Hepatocyte (in vitro differentiated cells): ENCODE data around the gene RBKS. TPM values are rescaled to one million over a fixed set of nuclear protein-coding genes. Genes with fewer than 3 reads are reported as not detected.

Experiments used
- DNase-seq: peaks from one replicate; pipeline ENCODE4 v3.0.0-alpha.2; 2016; ENCODE audit warnings: low spot score
- H2AFZ ChIP-seq: fragments of 200-600 bp; sonication (generic); 2 replicates; pipeline ENCODE4 v1.6.0; 2016; ENCODE audit warnings: antibody characterized with exemption, mild to moderate bottlenecking
- H3K27ac ChIP-seq: fragments of 200-600 bp; sonication (generic); 2 replicates; pipeline ENCODE4 v1.5.1; 2016; ENCODE audit warnings: mild to moderate bottlenecking
- H3K27me3 ChIP-seq: fragments of 200-600 bp; sonication (generic); 2 replicates; pipeline ENCODE4 v1.6.1; 2016
- H3K36me3 ChIP-seq: fragments of 200-600 bp; sonication (generic); replicated peaks from 2 replicates; pipeline ENCODE4 v1.5.1; 2016; ENCODE audit warnings: low read depth; ENCODE audit not compliant: insufficient read depth
- H3K4me1 ChIP-seq: fragments of 200-600 bp; sonication (generic); 2 replicates; pipeline ENCODE4 v1.5.1; 2016; ENCODE audit warnings: mild to moderate bottlenecking, moderate library complexity; ENCODE audit not compliant: insufficient read depth
- H3K4me2 ChIP-seq: fragments of 200-600 bp; sonication (generic); 2 replicates; pipeline ENCODE4 v1.6.0; 2016
- H3K4me3 ChIP-seq: fragments of 200-600 bp; sonication (generic); 2 replicates; pipeline ENCODE4 v1.5.1; 2016; ENCODE audit warnings: mild to moderate bottlenecking
- H3K79me2 ChIP-seq: fragments of 200-600 bp; sonication (generic); 2 replicates; pipeline ENCODE4 v1.6.0; 2017; ENCODE audit warnings: mild to moderate bottlenecking
- H3K9me2 ChIP-seq: fragments of 200-600 bp; sonication (generic); replicated peaks from 2 replicates; pipeline ENCODE4 v1.6.0; 2017; ENCODE audit warnings: mild to moderate bottlenecking; ENCODE audit not compliant: insufficient read depth
- H3K9me3 ChIP-seq: fragments of 200-600 bp; sonication (generic); 2 replicates; pipeline ENCODE4 v1.5.1; 2016; ENCODE audit warnings: low read depth, mild to moderate bottlenecking
- H4K20me1 ChIP-seq: fragments of 200-600 bp; sonication (generic); 2 replicates; pipeline ENCODE4 v1.6.0; 2016; ENCODE audit warnings: mild to moderate bottlenecking; ENCODE audit not compliant: insufficient read depth, poor library complexity, severe bottlenecking
- EZH2 ChIP-seq: fragments of 200-600 bp; sonication (generic); IDR thresholded peaks from 2 replicates; pipeline ENCODE4 v1.6.1; 2016; ENCODE audit warnings: antibody characterized with exemption, mild to moderate bottlenecking, borderline replicate concordance
- EZH2phosphoT487 ChIP-seq: fragments of 200-600 bp; sonication (generic); IDR thresholded peaks from one replicate; pipeline ENCODE4 v1.6.1; 2018; ENCODE audit warnings: antibody characterized with exemption, mild to moderate bottlenecking, low read depth, moderate library complexity; ENCODE audit not compliant: unreplicated experiment, severe bottlenecking
- WGBS: methylation state at CpG from one replicate; pipeline ENCODE4 v1.1.6; 2016; ENCODE audit warnings: low lambda C conversion rate; ENCODE audit errors: missing lambda C conversion rate; 5-methylcytosine and 5-hydroxymethylcytosine counted together
- polyA plus RNA-seq: library from polyadenylated mRNA; unstranded; fragments of >200 nt; fragmentation: Nextera tagmentation; extraction: Ambion mirVana; gene quantifications from 2 replicates; pipeline ENCODE4 v1.2.1, GENCODE V29; 2016
- total RNA-seq: library from RNA; depleted of rRNA; stranded (reverse); fragments of >200 nt; gene quantifications from 2 replicates; pipeline ENCODE4 v1.2.3, GENCODE V29; 2014
- TF ChIP-seq, protein P1 (sequence below): fragments of 200-600 bp; sonication (generic); IDR thresholded peaks from 2 replicates; pipeline ENCODE4 v1.5.1; 2016; ENCODE audit warnings: antibody characterized with exemption, mild to moderate bottlenecking; ENCODE audit not compliant: poor library complexity

The RBKS gene
- total and polyA plus RNA-seq, 2 experiments from 2014 or later = 5.5 to 7.2 TPM

DNA sequence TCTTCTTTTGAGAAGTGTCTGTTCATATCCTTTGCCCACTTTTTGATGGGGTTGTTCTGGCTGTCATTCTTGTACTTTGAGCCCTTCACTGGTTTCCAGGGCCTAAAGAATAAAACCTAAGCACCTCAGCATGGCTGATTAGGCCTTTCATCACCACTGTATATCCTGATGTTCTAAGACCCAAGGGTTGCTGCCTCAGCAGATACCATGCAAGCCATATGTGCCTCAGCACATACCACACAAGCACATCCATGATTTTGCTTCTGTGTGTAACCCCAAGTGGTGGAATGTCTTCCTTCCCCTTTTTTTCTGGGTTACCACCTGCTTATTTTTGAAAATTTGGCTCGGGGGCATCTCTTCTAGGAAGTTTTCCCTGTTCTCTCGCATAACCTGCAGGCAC, 11.4 kb downstream of the RBKS start:
- Histone ChIP-seq H3K27ac (no peak overlapping the region), H4K20me1 (no peaks in the 10 kb centered on the region), H3K79me2 (peaks cover 2% of the 10 kb centered on the region), H3K4me2 (no peak overlapping the region), H3K4me3 (no peak overlapping the region), H3K4me1 (no peaks in the 10 kb centered on the region), H2AFZ (no peak overlapping the region), H3K36me3 (no peaks in the 10 kb centered on the region), H3K9me2 (no peaks in the 10 kb centered on the region), H3K27me3 (no peaks in the 10 kb centered on the region), H3K9me3 (peaks cover 7% of the 10 kb centered on the region)
- DNase-seq = no peak
- TF ChIP-seq, protein P1, sequence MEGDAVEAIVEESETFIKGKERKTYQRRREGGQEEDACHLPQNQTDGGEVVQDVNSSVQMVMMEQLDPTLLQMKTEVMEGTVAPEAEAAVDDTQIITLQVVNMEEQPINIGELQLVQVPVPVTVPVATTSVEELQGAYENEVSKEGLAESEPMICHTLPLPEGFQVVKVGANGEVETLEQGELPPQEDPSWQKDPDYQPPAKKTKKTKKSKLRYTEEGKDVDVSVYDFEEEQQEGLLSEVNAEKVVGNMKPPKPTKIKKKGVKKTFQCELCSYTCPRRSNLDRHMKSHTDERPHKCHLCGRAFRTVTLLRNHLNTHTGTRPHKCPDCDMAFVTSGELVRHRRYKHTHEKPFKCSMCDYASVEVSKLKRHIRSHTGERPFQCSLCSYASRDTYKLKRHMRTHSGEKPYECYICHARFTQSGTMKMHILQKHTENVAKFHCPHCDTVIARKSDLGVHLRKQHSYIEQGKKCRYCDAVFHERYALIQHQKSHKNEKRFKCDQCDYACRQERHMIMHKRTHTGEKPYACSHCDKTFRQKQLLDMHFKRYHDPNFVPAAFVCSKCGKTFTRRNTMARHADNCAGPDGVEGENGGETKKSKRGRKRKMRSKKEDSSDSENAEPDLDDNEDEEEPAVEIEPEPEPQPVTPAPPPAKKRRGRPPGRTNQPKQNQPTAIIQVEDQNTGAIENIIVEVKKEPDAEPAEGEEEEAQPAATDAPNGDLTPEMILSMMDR = no peak
- TF ChIP-seq EZH2 = no peak
- no peak for TF ChIP-seq EZH2phosphoT487
- 88% methylated on average over 2 of the region's 2 CpGs for WGBS

DNA sequence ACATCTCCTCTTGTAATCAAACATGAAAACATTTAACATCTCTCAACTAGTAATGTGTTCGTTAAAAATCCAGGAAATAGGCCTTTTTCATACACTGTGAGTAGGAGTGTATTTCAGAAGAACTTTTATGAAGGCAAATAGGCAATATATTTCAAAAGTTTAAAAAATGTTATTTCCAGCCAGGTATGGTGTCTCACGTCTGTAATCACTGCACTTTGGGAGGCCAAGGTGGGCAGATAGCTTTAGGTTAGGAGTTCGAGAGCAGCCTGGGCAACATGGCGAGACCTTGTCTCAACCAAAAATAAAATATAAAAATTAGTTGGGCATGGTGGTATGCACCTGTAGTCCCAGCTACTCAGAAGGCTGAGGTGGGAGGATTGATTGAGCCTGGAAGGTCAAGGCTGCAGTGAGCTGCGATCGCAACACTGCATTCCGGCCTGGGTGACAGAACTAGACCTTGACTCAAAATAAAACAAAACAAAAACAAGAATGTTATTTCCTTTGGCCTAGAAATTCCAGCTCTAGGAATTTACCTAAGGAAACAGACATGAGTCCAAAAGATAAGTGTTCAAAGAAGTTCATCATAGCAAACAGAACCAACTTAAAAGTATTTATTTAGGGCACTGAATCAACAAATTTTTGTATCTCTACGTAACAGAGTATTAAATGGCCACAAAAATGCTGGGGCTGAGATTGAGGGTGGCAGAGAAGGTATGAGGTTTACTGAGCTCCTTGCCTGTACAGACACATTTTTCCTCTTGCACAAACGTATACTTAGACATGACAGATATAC, 14.9 kb downstream of the RBKS start:
- Histone ChIP-seq H3K4me3 (no peak overlapping the region), H3K79me2 (no peaks in the 10 kb centered on the region), H3K9me2 (no peaks in the 10 kb centered on the region), H4K20me1 (no peaks in the 10 kb centered on the region), H3K27me3 (no peaks in the 10 kb centered on the region), H3K27ac (no peak overlapping the region), H3K36me3 (no peaks in the 10 kb centered on the region), H3K9me3 (peaks cover 7% of the 10 kb centered on the region), H3K4me2 (no peak overlapping the region), H3K4me1 (no peaks in the 10 kb centered on the region), H2AFZ (no peak overlapping the region)
- 83% methylated on average over 9 of the region's 9 CpGs for WGBS
- TF ChIP-seq, protein P1 = no peak
- TF ChIP-seq EZH2phosphoT487 = no peak
- TF ChIP-seq EZH2 = no peak
- no peak for DNase-seq

DNA sequence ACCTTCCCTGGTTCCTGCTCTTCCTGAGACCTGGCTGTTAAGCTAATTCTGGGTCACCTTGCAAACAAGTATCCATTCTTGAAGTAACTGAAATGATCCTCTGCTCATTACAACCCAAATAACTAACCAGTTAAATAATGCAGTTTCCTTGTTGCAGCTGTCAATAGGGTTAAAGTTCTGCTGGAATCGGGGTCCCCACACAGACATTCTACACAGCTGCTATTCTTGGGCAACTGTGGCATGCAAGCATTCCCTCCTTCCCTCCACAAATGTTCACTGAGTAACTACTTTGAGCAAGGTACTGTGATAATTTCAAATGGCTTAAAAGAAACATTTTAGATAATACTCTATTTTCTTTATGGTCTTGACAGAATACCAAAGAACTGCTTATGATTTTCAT, 17.1 kb downstream of the RBKS start:
- TF ChIP-seq, protein P1 = no peak
- TF ChIP-seq EZH2 (no peak), EZH2phosphoT487 (no peak)
- Histone ChIP-seq H3K36me3 (no peaks in the 10 kb centered on the region), H4K20me1 (no peaks in the 10 kb centered on the region), H2AFZ (no peak overlapping the region), H3K4me3 (no peak overlapping the region), H3K27me3 (no peaks in the 10 kb centered on the region), H3K4me2 (no peak overlapping the region), H3K9me2 (no peaks in the 10 kb centered on the region), H3K27ac (no peak overlapping the region), H3K9me3 (peaks cover 7% of the 10 kb centered on the region), H3K4me1 (no peaks in the 10 kb centered on the region), H3K79me2 (no peaks in the 10 kb centered on the region)
- no peak for DNase-seq
- 86% methylated on average over 1 of the region's 1 CpG for WGBS
